GM13977 (cell line): ENCODE data around the gene ARID1B.

Source experiments
- DNase-seq: peaks from one replicate; pipeline ENCODE4 v3.0.0; 2012; ENCODE audit warnings: low spot score
- CTCF ChIP-seq: IDR thresholded peaks from 2 replicates; pipeline ENCODE4 v1.5.1; 2012; ENCODE audit warnings: mild to moderate bottlenecking, control low read depth; ENCODE audit not compliant: insufficient read depth; ENCODE audit errors: extremely low read depth, missing control alignments
- in situ Hi-C: fragments of 300-500 bp; cut with MboI; formaldehyde crosslinking; loops from one replicate; pipeline ENCODE4 v1.12.0; 2022; ENCODE audit warnings: low sequenced_read_pairs, low pct_unique_long_range_greater_than_20kb, mixed read lengths, inconsistent platforms; ENCODE audit not compliant: unreplicated experiment

The ARID1B gene

GRCh38 chr6:157079277-157079676, 302.1 kb downstream of the ARID1B start:
- in situ Hi-C loops, result no loop called here
- TF ChIP-seq CTCF, result no peak
- DNase-seq, result no peak

- no peak for TF ChIP-seq CTCF
- no peak for DNase-seq
Measured at GRCh38 chr6:157079771-157080170, 302.6 kb downstream of the ARID1B start.

GRCh38 chr6:157080986-157081391, 303.8 kb downstream of the ARID1B start:
- DNase-seq, result no peak
- TF ChIP-seq CTCF, result no peak
- in situ Hi-C loops, result no loop called here

More at GRCh38 chr6:157079771-157080170, 302.6 kb downstream of the ARID1B start:
- in situ Hi-C loops, result no loop called here

- DNase-seq, result no peak
- no peak for TF ChIP-seq CTCF
- in situ Hi-C loops, result no loop called here
Measured at GRCh38 chr6:157083343-157083742, 306.2 kb downstream of the ARID1B start.

GRCh38 chr6:157086632-157087031, 309.5 kb downstream of the ARID1B start:
- in situ Hi-C loops, result no loop called here
- DNase-seq, result no peak
- no peak for TF ChIP-seq CTCF

GRCh38 chr6:157087974-157088373, 310.8 kb downstream of the ARID1B start:
- no peak for DNase-seq

More at GRCh38 chr6:157087974-157088373, 310.8 kb downstream of the ARID1B start:
- in situ Hi-C loops, result no loop called here
- no peak for TF ChIP-seq CTCF
